ENCODE measurements around the gene CCDC80. TPM values are rescaled to one million over a fixed set of nuclear protein-coding genes. Genes with fewer than 3 reads are reported as not detected.
A peak's percentile ranks its signal among the peaks of the same experiment; 100 is the strongest.
"Not testable (repeated sequence)": the region's sequence is repeated elsewhere in the genome, so short reads cannot be mapped to it uniquely, and the experiment has no call there.

CCDC80 gene
- total RNA-seq, 2 donors from 2014 or later: 0.28 TPM; not detected in 1

DNA sequence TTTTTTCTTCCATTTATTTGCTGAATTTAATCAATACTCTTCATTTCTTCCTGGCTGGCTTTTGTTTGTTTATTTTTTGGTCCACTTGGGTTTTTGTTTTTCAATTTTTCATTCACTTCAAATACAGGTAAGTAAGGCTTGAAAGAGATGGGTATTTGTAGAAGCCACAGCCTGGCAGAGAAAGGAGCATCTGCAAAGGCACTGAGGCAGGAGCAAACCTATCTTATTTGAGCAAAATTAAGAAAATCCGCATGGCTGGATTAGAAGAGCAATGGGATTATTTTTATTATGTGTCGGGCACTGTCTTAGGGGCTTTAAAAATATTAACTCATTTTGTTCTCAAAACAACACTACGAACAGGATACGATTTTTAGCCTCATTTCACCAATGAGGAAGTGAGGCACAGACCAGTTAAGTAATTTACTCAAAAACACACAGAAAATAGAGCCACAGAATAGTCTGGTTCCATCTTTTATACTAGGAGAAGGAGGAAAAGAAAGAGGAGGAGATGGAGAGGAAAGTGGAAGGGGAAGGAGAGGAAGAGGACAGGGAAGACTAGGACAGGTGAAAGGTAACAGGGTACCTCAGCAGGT, 35.1 kb upstream of the CCDC80 start:
- ATAC-seq (no peak), DNase-seq (ENCODE audit: low spot score) (no peak)
- Mint-ChIP-seq H3K27ac (peak overlapping the region; percentile 92 to 93), H3K36me3 (no peaks in the 10 kb centered on the region), H3K27me3 (no peaks in the 10 kb centered on the region), H3K4me3 (peak overlapping the region; percentile 88), H3K9me3 (no peaks in the 10 kb centered on the region), H3K4me1 (ENCODE audit: low read depth in 2 of 2) (peaks cover 65 to 72% of the 10 kb centered on the region in 2 donors)

DNA sequence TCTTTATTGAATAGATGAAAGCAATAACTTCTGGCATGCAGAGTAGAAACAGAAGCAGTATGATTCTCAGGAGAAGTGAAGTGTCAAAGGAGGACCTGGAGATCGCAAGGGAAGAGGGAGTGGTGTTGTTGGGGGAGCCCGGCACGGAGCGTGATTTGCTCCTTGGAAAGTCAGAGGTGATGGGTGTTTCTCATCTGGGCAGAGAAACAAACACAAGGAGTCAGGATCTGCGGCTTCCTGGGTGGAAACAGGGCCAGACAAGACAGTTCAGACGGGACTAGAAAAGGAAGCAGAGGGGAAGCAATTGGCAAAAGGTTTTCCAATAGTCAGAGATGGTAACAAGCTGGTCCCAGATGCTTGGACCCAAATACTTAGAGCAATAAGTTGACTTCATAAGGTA, 34.4 kb upstream of the CCDC80 start:
- H3K27ac Mint-ChIP-seq: peak overlapping the region; percentile 92 to 93
- no peaks in the 10 kb centered on the region for H3K36me3 Mint-ChIP-seq
- no peak for ATAC-seq
- H3K4me1 Mint-ChIP-seq (ENCODE audit: low read depth in 2 of 2): peaks cover 71 to 78% of the 10 kb centered on the region in 2 donors
- no peak for DNase-seq (ENCODE audit: low spot score)
- peak overlapping the region; percentile 56 for H3K4me3 Mint-ChIP-seq
- no peaks in the 10 kb centered on the region for H3K9me3 Mint-ChIP-seq
- no peaks in the 10 kb centered on the region for H3K27me3 Mint-ChIP-seq

DNA sequence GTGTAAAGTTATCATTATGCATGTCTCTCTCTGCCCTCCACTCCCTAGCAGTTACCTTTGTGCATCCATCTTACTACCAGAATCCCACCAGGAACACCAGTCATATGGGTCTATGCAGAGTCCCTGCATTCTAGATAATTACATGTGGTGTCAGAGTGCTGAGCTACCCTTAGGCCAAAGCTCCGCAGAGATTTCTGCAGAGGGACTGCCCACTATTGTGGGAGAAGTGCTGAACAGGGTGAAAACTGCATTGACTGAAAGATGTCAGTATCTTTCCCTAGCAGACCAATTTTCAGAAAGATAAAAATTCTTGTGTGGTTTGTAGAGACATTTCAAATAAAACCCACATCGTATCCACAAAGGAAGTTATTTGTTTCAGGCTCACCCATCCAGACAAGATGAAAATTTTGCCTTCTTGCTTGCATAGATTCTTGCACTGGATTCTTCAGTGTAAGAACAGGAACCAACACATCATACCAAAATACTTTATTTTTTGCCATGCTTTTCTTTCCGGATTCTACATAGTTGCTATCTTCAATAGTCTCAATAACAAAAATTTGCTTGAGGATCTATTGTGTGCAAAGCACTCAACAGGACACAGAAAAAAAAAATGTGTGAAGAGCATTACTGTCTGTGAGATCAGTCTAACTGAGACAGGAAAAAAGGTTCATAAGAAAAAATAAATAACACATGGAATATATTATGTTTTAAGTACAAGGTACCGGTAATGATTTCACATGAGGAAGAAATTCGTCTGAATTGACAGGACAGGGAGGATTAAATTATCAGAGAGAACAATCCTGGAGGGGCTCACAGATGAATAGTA, 32.0 kb upstream of the CCDC80 start:
- Mint-ChIP-seq H3K4me1 (ENCODE audit: low read depth in 2 of 2) (peaks cover 79 to 80% of the 10 kb centered on the region in 2 donors), H3K27ac (peak overlapping the region; percentile 92 to 93), H3K4me3 (peak overlapping the region; percentile 78), H3K9me3 (no peaks in the 10 kb centered on the region), H3K27me3 (no peaks in the 10 kb centered on the region), H3K36me3 (no peaks in the 10 kb centered on the region)
- DNase-seq (ENCODE audit: low spot score) (no peak), ATAC-seq (peak; percentile 35 to 68)

DNA sequence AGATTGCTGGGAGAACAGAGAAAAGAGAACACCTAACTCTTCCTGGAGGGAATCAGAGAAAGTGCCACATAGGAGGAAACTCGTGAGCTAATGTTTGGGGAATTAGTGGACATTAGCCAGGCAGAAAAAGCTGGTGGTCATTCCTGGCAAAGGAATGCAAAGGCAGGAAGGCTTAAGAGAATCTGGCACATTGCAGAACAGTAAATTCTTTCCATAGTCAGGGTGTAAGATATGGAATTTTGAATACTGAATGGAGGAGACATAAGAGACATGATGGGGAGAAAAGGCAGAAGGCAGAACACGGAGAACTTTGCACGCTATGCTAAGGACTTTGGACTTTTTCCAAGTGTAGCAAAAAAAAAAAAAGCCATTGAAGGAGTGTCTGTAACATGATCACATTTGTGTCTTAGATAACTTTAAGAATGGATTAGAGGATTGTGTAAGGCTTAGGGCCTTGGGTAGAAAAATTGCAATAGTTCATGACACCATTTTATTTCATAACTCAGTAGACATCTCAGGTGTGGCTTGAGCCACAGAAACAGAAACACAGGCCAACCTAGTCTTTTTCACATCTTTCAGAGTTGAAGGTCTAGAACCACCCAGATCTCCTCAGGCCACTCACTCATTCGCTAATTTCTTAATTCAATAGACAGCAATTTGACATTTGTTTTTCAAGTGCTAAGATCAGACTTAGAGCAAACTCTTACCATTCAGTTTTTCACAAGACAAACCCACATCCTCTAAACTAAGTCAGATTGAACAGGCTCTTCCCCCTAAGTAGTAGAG, 31.2 kb upstream of the CCDC80 start:
- peaks cover 80% of the 10 kb centered on the region in 2 donors for H3K4me1 Mint-ChIP-seq (ENCODE audit: low read depth in 2 of 2)
- H3K4me3 Mint-ChIP-seq: peak overlapping the region; percentile 78
- no peak for DNase-seq (ENCODE audit: low spot score)
- no peaks in the 10 kb centered on the region for H3K27me3 Mint-ChIP-seq
- no peaks in the 10 kb centered on the region for H3K36me3 Mint-ChIP-seq
- peak overlapping the region; percentile 92 to 93 for H3K27ac Mint-ChIP-seq
- ATAC-seq: peak; percentile 76 to 81
- no peaks in the 10 kb centered on the region for H3K9me3 Mint-ChIP-seq

DNA sequence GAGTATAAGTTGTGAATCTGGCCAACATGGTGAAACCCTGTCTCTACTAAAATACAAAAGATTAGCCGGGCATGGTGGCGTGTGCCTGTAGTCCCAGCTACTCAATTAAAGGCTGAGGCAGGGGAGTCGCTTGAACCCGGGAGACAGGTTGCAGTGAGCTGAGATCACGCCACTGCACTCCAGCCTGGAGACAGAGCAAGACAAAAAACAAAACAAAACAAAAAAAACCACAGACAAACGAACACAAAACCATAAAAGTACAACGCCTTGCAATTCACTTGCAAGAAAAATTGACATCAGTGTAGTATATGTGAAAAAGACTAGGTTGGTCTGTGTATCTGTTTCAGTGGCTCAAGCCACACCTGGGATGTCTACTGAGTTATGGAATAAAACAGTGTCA, 29.9 kb upstream of the CCDC80 start:
- ATAC-seq: no peak
- Mint-ChIP-seq H3K36me3 (no peaks in the 10 kb centered on the region), H3K4me1 (ENCODE audit: low read depth in 2 of 2) (peaks cover 68 to 69% of the 10 kb centered on the region in 2 donors)

DNA sequence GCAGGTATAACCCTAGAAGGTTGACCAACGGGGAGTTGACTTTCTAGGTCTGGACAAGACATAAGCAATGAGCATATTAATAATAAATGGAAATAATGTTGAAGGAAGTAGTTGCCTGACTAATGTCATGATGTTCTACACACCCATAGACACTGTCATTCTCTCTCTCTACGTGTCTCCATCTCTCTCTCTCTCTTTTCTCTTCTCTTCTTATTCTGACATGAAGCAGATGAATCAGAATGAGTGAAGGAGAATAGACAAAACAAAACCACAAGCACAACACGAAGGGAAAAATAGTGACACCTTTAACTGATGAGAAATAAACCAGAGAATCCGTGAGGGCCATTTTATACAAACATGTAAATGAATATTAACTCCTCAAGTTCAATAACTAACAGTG, 26.7 kb upstream of the CCDC80 start:
- H3K9me3 Mint-ChIP-seq: no peaks in the 10 kb centered on the region
- ATAC-seq: peak in 1 of 2 donors; percentile 47

More for the DNA sequence above, 29.9 kb upstream of the CCDC80 start:
- H3K27me3 Mint-ChIP-seq: no peaks in the 10 kb centered on the region
- peak overlapping the region; percentile 45 to 92 for H3K27ac Mint-ChIP-seq
- no peak for DNase-seq (ENCODE audit: low spot score)
- peak overlapping the region; percentile 43 for H3K4me3 Mint-ChIP-seq
- no peaks in the 10 kb centered on the region for H3K9me3 Mint-ChIP-seq

DNA sequence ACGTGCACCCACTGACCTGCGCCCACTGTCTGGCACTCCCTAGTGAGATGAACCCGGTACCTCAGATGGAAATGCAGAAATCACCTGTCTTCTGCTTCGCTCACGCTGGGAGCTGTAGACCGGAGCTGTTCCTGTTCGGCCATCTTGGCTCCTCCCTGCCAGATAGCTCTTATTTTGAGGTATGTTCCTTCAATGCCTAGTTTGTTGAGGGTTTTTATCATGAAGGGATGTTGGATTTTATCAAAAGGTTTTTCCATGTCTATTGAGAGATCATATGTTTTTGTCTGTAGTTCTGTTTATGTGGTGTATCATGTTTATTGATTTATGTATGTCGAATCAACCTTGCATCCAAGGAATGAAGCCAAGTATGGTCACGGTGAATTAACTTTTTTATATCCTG, 24.1 kb upstream of the CCDC80 start:
- Mint-ChIP-seq H3K4me1 (ENCODE audit: low read depth in 2 of 2) (peaks cover 17 to 20% of the 10 kb centered on the region in 2 donors), H3K36me3 (peaks cover 11% of the 10 kb centered on the region)
- not testable (repeated sequence) for H3K27me3 Mint-ChIP-seq; ATAC-seq; H3K4me3 Mint-ChIP-seq; H3K9me3 Mint-ChIP-seq; DNase-seq (ENCODE audit: low spot score); H3K27ac Mint-ChIP-seq

More for the DNA sequence above, 26.7 kb upstream of the CCDC80 start:
- Mint-ChIP-seq H3K36me3 (peaks cover 6% of the 10 kb centered on the region), H3K27me3 (no peaks in the 10 kb centered on the region), H3K4me3 (no peak overlapping the region), H3K4me1 (ENCODE audit: low read depth in 2 of 2) (peaks cover 40 to 41% of the 10 kb centered on the region in 2 donors), H3K27ac (peak overlapping the region; percentile 6 to 32)
- no peak for DNase-seq (ENCODE audit: low spot score)

DNA sequence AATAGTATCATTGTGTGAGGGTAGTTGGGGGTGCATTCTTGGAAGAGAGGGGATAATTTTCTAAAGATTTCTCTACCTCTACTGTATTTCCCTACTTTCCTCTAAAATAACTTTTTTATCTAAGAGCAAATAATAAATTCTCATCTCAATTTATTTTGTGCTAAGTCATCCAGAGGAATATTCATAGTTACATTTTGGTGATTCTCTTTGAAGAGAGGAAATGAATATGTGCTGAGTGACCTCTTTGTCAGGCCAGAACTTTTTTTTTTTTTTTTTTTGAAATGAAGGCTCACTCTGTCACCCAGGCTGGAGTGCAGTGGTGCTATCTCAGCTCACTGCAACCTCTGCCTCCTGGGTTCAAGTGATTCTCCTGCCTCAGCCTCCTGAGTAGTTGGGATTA, 15.1 kb upstream of the CCDC80 start:
- Mint-ChIP-seq H3K4me1 (ENCODE audit: low read depth in 2 of 2) (peaks cover 0 to 12% of the 10 kb centered on the region in 2 donors), H3K27ac (no peak overlapping the region)

DNA sequence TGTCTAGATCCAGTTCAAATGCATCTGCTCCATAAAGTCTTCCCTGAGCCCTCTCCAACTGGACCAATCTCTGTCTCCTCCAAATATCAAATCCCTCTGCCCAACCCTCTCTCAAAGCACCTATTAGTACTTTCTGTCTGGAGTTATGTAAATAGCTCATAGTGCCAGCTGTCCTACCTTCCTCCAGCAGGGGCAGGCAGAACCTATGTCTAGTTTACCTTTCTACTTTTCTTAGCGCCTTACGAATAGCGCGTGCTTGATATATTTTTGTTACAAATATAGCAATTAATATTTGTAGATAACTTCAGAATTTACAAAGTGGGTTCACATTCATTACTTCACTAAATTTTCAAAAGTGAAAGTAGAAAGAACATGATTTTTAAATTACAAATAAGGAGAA, 14.0 kb upstream of the CCDC80 start:
- H3K4me1 Mint-ChIP-seq (ENCODE audit: low read depth in 2 of 2): peaks cover 0 to 12% of the 10 kb centered on the region in 2 donors
- DNase-seq (ENCODE audit: low spot score): no peak
- H3K4me3 Mint-ChIP-seq: no peak overlapping the region
- H3K27me3 Mint-ChIP-seq: no peaks in the 10 kb centered on the region
- H3K27ac Mint-ChIP-seq: no peak overlapping the region
- no peaks in the 10 kb centered on the region for H3K9me3 Mint-ChIP-seq
- no peak for ATAC-seq
- no peaks in the 10 kb centered on the region for H3K36me3 Mint-ChIP-seq

More for the DNA sequence above, 15.1 kb upstream of the CCDC80 start:
- ATAC-seq (no peak), DNase-seq (ENCODE audit: low spot score) (no peak)
- Mint-ChIP-seq H3K9me3 (no peaks in the 10 kb centered on the region), H3K27me3 (no peaks in the 10 kb centered on the region), H3K4me3 (no peak overlapping the region), H3K36me3 (no peaks in the 10 kb centered on the region)

DNA sequence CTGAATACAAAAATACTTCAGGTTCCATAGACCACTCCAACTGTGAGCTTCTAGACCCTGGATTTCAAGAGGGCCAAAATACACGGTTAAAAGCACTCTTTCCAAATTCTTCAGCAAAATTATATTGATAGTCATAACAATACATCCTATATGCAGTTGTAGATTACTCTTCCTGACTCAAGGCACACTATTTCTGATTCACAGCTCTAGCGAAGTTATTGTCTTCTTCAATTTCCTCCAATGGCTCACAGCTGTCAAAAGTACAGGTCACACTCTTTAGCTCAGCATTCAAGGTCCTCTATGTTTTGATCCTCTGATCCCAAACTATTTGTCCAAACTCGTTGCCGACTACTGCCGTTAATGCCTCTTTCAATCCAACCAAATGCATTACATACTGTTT, 13.5 kb upstream of the CCDC80 start:
- Mint-ChIP-seq H3K27me3 (no peaks in the 10 kb centered on the region), H3K36me3 (no peaks in the 10 kb centered on the region), H3K4me3 (no peak overlapping the region)

DNA sequence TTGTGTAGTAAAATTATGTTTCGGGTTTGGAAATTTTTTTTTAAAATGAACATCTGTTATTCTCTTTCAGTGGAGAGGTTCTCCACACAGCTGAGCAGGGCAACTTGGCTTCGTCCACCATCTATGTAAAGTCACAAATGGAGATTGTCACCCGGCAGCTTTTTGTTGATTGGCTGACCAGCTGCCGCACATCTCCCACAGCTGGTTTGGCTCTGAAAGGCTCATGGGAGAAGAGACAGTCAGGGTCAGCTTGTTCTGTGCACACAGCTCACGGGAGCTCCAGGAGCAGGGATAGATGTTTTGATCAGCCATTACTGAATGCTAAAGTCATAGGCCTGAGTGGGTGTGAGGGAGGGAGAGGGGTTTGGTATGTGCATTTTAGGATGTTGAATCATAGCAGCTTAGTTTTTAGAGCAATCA, 12.9 kb upstream of the CCDC80 start:
- no peak overlapping the region for H3K27ac Mint-ChIP-seq
- no peaks in the 10 kb centered on the region for H3K36me3 Mint-ChIP-seq

More for the DNA sequence above, 13.5 kb upstream of the CCDC80 start:
- no peak for DNase-seq (ENCODE audit: low spot score)
- no peak for ATAC-seq
- H3K9me3 Mint-ChIP-seq: peaks cover 3% of the 10 kb centered on the region
- H3K27ac Mint-ChIP-seq: no peak overlapping the region
- peaks cover 3 to 17% of the 10 kb centered on the region in 2 donors for H3K4me1 Mint-ChIP-seq (ENCODE audit: low read depth in 2 of 2)

DNA sequence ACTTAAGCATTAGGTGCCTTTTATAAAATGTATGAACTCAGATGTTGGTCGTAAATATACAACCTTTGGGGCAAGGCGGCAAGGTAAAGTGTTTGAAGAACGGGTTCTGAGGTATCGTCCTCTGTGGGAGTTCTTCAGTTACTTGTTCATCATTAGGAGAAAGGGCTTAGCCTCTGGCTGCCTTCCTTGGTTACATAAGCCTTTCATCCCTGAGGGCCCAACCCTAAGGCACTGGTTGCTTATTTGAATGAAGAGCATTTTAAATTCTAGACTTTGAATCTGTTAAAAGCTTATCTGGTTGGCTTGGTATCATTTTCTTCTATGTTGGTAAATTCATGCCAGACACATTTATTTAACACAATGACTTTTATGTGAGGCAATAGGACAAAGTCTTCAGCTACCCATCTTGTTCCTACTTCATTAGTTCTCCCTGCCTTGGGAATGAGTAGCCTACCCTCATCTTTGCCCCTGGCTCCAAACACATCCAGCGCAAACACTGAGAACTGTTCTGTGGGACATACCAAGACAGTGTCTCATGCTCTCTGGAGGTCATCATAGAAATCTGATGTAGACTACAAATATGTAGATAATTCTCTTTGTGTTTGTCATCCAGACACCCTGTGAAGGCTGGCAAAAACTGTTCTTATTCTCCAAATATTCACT, 12.4 kb upstream of the CCDC80 start:
- H3K4me1 Mint-ChIP-seq (ENCODE audit: low read depth in 2 of 2): peaks cover 12 to 26% of the 10 kb centered on the region in 2 donors
- H3K36me3 Mint-ChIP-seq: no peaks in the 10 kb centered on the region
- peaks cover 4% of the 10 kb centered on the region for H3K9me3 Mint-ChIP-seq
- H3K27me3 Mint-ChIP-seq: peaks cover 0 to 2% of the 10 kb centered on the region in 2 donors
- no peak for ATAC-seq
- no peak for DNase-seq (ENCODE audit: low spot score)
- no peak overlapping the region for H3K4me3 Mint-ChIP-seq
- no peak overlapping the region for H3K27ac Mint-ChIP-seq

More for the DNA sequence above, 12.9 kb upstream of the CCDC80 start:
- H3K4me1 Mint-ChIP-seq (ENCODE audit: low read depth in 2 of 2): peaks cover 8 to 21% of the 10 kb centered on the region in 2 donors
- no peaks in the 10 kb centered on the region for H3K27me3 Mint-ChIP-seq
- no peak for DNase-seq (ENCODE audit: low spot score)
- peaks cover 4% of the 10 kb centered on the region for H3K9me3 Mint-ChIP-seq
- ATAC-seq: no peak
- no peak overlapping the region for H3K4me3 Mint-ChIP-seq

DNA sequence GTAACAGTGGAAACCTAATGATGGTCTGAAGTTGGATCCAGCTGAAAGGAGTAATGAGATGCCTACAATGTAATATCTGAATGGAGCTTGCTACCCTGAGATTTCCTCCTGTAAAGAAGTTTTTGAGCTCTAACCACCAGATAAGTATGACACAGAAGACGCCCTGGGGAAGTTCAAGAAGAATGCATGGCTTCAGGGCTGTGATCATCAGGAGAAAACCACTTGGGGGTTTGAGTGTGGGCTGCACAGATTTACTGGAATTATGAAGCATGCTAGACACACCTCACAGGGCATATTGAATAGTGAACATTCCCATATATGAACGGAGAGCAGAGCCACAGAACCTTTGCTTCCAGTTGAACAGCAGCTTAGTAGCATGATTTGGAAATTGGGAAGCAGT, 10.6 kb upstream of the CCDC80 start:
- DNase-seq (ENCODE audit: low spot score) (no peak), ATAC-seq (no peak)
- Mint-ChIP-seq H3K36me3 (no peaks in the 10 kb centered on the region), H3K4me1 (ENCODE audit: low read depth in 2 of 2) (peaks cover 16 to 35% of the 10 kb centered on the region in 2 donors), H3K9me3 (peaks cover 4% of the 10 kb centered on the region), H3K4me3 (no peak overlapping the region), H3K27ac (no peak overlapping the region), H3K27me3 (peaks cover 0 to 2% of the 10 kb centered on the region in 2 donors)
